Measurements from ENCODE around the gene VAV2.
"Not testable (repeated sequence)": the region's sequence is repeated elsewhere in the genome, so short reads cannot be mapped to it uniquely, and the experiment has no call there.

The VAV2 gene

GRCh38 chr9:133901184-133901835, 90.8 kb downstream of the VAV2 start:
- no peak overlapping the region for H3K4me3 ChIP-seq (ENCODE audit: low read depth, low read length)

- no peak overlapping the region for H3K4me3 ChIP-seq (ENCODE audit: low read depth, low read length)
Observed at GRCh38 chr9:133897675-133898074, 94.4 kb downstream of the VAV2 start.

DNA sequence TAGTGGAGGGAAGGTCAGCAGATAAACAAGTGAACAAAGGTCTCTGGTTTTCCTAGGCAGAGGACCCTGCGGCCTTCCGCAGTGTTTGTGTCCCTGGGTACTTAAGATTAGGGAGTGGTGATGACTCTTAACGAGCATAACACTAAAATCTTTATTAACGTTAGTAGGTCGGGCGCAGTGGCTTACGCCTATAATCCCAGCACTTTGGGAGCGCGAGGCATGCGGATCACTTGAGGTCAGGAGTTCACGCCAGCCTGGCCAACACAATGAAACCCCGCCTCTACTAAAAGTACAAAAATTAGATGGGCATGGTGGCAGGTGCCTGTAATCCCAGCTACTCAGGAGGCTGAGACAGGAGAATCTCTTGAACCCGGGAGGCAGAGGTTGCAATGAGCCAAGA, 96.1 kb downstream of the VAV2 start:
- H3K4me3 ChIP-seq (ENCODE audit: low read depth, low read length): not testable (repeated sequence)

- H3K4me3 ChIP-seq (ENCODE audit: low read depth, low read length): no peak overlapping the region
Observed at GRCh38 chr9:133895335-133895734, 96.8 kb downstream of the VAV2 start.

- no peak overlapping the region for H3K4me3 ChIP-seq (ENCODE audit: low read depth, low read length)
Observed at GRCh38 chr9:133894377-133895321, 97.5 kb downstream of the VAV2 start.

- H3K4me3 ChIP-seq (ENCODE audit: low read depth, low read length): no peak overlapping the region
Observed at GRCh38 chr9:133893191-133893994, 98.7 kb downstream of the VAV2 start.

GRCh38 chr9:133892193-133892920, 99.8 kb downstream of the VAV2 start:
- no peak overlapping the region for H3K4me3 ChIP-seq (ENCODE audit: low read depth, low read length)

DNA sequence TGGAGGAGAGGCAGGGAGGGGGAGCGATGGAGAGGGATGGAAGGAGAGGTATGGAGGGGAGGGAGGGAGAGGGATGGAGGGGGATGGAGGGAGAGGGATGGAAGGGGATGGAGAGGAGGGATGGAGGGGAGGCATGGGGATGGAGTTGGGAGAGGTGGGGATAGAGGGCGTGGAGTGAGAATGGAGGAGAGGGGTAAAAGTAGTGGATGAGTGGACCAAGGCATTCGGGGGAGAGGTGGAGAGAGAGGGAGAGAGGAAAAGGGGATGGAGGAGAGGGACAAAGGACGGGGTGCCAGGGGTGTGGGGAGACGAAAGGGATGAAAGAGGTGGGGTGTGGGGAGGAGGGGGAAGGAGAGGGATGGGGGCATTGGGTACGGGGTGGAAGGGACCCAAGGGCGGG, 100.4 kb downstream of the VAV2 start:
- H3K4me3 ChIP-seq (ENCODE audit: low read depth, low read length): no peak overlapping the region

DNA sequence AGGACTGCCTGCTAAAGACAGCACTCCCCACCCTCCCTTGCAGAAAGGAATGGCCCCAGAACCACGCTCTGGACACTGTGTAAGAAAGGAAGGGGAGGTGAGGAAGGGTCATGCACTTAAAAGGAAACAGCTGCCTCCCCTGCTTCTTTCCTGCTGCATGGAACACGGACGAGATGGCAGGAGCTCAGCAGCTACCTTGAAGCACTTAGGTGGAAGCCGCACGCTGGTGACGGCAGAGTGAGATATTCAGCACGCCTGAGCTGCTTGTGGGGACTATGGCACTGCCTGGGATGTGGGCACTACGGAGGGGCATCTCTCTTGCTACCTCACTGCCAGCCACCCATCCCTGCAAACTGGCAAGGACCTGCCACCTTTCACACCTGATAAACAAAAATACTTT, 101.5 kb downstream of the VAV2 start:
- H3K4me3 ChIP-seq (ENCODE audit: low read depth, low read length): no peak overlapping the region

DNA sequence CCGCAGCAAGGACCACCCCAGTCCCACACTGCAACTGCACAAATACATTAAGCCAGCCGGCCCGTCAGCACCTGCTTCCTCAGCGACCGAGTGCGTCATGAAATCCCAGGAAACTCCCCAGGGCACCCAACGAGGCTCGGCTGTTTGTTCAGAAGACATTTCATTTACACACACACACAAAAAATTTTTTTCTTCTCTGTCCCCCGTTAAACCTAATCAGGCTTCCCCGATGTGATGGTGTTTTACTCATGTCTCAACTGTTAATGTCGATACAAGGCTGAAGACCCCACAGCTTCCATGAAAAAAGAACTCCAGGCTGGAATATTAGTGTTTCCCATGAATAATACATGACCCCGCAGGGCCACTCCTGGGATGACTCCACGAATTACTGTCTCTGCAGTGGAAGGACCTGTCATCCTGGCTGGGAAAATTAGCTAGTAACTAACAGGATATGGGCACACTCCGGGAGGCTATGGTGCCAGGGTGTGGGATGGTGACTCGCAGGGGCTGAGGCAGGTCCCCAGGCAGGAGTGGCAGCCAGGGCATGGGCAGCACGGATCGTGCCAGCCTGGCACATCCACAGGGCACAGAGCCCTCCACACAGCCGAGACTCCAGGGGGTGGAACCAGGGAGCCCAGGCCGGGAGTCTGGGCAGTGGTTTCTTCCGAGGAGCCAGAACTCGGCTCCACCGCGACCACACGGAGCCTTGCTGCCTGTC, 102.4 kb downstream of the VAV2 start:
- no peak overlapping the region for H3K4me3 ChIP-seq (ENCODE audit: low read depth, low read length)

DNA sequence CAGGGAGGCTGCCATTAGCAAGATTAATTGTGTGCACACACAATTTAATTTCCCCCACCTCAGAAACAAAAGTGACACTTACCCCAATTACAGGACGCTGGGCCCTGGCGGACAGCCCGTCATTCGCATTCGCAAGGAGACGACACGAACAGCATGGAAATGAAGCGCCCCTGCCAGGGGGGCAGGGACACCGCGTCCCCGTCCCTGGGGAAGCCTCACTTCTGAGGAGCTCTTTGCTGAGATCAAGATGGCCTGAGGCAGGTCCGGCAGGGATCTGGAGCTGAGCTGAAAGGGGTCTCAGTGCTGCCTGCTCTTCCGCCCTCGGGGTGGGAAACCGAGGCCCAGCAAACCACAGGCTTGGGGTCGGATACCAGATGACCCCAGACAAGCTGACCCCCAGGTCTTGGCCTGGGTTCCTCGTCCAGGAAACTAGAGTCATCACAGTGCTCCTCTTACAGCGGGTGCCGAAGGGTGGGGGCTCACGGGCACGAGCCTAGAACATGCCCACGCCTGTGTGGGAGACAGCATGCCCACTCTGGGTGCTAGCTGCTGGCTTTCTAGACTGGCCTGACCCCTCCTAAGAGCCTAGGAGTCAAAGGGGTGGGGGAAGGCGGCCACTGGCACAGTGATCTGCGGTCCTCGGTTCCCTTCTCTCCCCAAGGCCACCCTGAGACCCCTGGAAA, 103.2 kb downstream of the VAV2 start:
- H3K4me3 ChIP-seq (ENCODE audit: low read depth, low read length): no peak overlapping the region

DNA sequence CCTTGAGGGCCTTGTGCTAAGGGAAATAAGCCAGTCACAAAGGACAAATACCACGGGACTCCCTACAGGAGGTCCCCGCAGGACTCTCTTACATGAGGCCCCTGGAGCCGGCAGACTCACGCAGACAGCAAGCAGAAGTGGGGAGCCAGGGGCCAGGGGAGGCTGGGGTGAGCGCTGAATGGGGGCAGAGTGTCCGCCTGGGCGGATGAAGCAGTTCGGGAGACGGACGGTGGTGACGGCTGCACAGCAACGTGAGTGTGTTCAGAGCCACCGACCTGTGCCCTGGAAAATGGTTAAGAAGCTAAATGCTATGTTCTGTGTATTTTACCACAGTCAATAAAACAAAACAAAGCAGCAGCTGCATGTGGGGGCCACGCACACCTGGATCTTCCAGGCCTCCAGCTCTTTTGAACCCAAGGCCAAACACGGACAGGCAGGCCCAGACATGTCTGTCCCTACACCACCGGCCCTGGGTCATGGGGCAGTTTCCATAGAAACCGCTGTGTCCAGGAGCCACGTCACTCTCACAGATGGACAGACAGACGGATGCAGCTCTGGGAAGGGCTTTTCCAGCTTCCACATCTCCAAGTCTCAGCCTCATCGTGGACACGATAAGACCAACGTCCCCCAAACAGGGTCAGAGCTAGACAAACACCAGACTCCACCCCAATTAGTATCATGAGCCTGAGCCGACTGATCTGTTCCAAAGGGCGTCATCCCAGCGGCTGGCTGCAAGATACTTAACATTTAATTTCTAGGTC, 103.9 kb downstream of the VAV2 start:
- H3K4me3 ChIP-seq (ENCODE audit: low read depth, low read length): no peak overlapping the region

- no peak overlapping the region for H3K4me3 ChIP-seq (ENCODE audit: low read depth, low read length)
Observed at GRCh38 chr9:133887540-133888047, 104.5 kb downstream of the VAV2 start.

DNA sequence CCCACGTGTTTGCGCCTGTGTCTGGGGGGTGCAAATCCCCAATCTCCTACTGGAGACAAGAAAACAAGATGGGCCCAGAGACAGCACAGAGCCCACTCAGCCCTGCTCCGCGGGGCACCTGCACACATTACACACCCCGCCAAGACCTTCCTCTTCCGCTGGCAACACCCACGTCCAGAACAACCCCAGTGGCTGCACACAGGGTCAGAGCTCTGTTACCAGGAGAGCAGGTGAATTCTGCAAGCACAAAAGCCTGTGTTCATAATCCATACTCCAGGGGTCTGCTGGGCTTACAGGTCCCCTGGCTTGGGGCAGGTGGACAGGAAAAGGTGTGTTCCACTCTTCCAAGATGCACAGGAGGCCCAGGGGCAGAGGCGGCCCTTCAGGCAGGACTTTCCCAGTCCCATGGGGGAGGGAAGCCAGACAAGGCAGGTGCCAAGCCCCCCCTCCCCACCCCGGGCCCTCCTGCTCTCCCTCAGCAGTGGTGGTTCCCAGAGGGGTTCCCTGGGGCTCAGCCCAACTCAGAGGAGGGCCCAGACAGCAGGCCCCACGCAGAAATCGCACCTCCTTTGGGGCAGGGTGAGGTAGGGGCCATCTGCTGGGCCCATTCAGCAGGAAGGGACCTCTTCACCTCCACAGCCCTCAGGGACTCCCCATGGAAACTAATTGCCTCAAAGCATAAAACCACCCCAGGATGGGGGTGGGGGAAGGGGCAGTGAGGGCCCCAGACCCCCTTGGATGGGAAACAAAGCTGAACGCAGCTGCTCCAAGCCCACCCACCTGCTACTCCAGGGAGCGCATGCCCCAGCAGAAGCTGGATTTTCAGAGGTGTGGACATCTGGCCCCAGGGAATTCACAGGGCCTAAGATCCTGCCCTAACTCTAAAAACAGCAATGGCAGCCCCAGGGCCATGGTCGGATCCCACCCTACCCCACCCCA, 105.3 kb downstream of the VAV2 start:
- no peak overlapping the region for H3K4me3 ChIP-seq (ENCODE audit: low read depth, low read length)

DNA sequence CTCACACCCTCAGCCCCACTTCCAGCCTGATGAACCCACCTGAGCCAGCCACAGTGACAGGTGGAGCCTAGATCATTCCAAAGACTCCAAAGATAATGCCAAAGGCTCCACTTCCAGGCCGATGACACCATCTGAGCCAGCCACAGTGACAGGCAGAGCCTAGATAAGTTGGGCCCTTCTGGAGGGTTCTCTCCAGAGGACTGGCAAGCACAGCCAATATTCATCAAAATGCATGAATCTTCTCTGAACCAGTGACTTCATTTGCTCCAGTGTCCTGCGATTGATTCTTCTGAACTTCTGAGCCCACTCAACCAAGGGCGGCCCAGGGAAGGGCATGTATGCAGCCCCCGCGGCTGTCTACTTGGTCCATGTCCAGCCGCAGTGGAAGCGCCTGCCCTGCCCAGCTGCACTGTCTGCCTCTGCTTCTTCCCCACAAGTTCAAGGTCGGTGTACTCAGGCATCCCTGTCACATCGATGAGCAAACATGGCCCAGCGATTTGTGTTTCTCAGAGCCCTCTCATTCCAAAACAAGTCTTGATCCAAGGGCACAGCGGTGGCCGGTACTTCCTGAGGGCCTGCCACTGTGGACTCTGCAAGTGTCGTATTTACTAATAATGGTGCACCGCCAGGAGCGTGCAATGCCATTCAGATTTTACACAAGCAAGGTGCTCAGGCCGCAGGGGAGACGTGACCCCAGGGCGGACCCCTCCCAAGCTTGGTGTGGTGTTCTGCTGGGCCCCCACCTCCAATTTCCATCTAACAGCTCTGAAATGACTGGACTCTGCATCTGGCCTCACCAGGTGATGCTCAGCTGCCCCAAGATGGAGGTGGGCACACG, 107.0 kb downstream of the VAV2 start:
- no peak overlapping the region for H3K4me3 ChIP-seq (ENCODE audit: low read depth, low read length)

DNA sequence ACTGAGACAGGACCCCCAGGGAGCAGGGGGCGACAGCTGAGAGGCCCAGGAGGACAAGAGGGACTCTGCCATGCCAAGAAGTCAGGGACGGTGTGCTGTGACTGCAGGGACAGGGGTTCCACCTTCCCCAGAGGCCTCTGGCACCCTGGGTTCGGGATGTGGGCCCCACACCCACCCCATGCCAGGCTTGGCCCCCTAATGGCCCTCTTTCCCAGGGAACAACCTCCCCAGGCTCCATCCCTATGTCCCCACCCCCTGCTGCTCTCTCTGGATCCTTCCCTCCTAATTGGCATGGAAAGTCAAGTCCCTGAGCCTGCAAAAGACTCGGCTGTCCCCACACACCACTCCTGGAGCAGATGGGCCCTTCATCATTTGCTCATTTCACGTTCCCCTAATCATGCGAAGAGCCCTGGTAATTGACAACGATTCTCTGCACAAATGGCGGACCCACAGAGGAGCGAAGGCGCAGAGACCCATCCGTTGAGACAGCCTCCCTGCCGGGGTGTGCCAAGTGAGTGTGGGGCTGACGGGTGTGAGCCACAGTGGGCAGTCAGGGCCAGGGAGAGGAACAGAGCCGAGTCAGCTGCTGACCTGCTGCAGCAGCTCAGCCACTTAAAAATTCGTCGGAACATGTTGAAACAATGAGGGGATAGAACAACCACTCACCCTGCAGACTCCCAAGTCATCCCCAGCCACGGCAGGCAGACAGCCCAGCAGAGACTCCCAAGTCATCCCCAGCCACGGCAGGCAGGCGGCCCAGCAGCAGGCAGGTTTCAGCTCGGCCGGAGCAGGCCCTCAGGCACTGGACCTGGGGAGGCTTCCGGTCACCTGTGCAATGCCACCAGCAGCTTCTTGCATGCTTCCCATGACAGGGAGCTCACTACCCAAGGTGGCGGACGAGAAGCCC, 109.0 kb downstream of the VAV2 start:
- H3K4me3 ChIP-seq (ENCODE audit: low read depth, low read length): no peak overlapping the region
